ENCODE results near the gene TRPC5OS.

DNA sequence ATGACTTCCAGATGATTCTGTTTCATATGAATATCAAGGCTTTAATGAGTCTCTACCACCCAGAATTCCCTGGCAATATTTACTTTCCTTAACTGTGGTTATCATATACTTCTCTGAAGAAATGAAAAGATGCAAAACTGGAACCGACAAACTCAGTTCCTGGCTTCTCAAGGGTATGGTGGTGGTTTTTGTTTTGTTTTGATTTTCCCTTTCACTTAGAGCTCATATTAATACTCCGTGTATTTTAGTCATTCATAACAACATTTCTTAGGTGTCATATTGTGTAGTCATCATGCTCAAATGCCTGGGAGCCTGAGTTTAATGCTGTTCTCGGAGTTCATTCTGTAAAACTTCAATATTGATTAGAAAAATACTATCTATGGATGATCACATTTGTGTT lies 665 bp downstream of the TRPC5OS start:
- TF ChIP-seq, protein P1, sequence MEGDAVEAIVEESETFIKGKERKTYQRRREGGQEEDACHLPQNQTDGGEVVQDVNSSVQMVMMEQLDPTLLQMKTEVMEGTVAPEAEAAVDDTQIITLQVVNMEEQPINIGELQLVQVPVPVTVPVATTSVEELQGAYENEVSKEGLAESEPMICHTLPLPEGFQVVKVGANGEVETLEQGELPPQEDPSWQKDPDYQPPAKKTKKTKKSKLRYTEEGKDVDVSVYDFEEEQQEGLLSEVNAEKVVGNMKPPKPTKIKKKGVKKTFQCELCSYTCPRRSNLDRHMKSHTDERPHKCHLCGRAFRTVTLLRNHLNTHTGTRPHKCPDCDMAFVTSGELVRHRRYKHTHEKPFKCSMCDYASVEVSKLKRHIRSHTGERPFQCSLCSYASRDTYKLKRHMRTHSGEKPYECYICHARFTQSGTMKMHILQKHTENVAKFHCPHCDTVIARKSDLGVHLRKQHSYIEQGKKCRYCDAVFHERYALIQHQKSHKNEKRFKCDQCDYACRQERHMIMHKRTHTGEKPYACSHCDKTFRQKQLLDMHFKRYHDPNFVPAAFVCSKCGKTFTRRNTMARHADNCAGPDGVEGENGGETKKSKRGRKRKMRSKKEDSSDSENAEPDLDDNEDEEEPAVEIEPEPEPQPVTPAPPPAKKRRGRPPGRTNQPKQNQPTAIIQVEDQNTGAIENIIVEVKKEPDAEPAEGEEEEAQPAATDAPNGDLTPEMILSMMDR (IDR thresholded peaks at IDR 0.05; ENCODE audit: low read depth, low read length), result no peak
- no peak for TF ChIP-seq EZH2phosphoT487 (IDR thresholded peaks at IDR 0.05; ENCODE audit: low read depth)

Data from OCI-LY3 (cell line).